Measurements from ENCODE around the gene PARL.

The PARL gene

DNA sequence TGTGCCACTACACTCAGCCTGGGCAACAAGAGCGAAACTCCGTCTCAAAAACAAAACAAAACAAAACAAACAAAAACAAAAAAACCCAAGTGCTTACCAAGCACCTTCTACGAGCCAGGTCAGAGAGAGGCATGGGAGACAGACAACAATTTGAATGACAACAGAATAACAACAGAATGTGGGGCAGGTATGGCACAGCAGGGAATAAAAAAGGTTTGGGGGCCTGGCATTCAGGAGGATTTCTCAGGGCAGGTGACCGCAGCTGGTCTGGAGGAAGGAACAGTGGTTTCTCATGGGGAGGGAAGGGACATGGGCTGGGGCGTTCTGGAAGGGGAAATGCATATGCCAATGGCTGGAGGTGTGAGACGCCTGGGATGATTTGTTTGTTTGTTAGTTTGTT, 22.5 kb upstream of the PARL start:
- no peak overlapping the region for H3K4me3 ChIP-seq (ENCODE audit: control insufficient read depth, low read depth, low read length)
- no peak for DNase-seq (ENCODE audit: low read depth)
- TF ChIP-seq, protein P1, sequence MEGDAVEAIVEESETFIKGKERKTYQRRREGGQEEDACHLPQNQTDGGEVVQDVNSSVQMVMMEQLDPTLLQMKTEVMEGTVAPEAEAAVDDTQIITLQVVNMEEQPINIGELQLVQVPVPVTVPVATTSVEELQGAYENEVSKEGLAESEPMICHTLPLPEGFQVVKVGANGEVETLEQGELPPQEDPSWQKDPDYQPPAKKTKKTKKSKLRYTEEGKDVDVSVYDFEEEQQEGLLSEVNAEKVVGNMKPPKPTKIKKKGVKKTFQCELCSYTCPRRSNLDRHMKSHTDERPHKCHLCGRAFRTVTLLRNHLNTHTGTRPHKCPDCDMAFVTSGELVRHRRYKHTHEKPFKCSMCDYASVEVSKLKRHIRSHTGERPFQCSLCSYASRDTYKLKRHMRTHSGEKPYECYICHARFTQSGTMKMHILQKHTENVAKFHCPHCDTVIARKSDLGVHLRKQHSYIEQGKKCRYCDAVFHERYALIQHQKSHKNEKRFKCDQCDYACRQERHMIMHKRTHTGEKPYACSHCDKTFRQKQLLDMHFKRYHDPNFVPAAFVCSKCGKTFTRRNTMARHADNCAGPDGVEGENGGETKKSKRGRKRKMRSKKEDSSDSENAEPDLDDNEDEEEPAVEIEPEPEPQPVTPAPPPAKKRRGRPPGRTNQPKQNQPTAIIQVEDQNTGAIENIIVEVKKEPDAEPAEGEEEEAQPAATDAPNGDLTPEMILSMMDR (conservative IDR thresholded peaks at IDR 0.05; ENCODE audit: control insufficient read depth, insufficient read depth, low read depth, low read length) = no peak

DNA sequence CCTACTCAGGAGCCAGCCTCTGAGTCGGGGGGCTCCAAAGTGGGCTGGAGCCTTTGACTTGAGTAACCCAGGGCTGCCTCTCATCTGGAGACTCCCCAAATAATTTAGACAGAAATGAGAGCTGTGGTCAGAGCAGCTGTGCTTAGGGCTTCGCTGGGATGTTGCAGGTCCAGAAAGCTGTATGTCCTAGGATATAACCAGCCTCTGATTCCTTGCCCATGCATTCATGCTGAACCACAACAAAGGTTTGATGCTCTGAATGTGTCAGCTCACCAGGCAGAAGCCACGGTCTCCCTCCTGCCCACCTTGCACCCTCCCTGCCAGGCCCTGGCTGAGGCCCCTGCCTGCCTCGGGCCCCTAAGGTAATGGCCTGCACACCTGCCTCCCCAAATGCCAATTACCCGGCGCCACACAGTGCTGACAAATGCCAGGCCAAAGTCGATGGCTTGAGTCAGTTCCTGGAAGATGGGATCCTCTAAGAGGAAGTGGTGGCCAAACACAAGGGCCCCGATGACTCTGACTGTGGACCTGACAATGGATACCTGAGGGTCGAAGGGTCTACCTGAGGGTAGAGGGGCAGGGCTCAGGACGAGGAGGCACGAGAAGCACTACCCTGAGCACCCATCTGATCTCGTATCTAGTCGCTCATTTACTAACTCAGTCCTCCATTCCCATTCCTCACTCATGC, 21.7 kb upstream of the PARL start:
- no peak for DNase-seq (ENCODE audit: low read depth)
- no peak overlapping the region for H3K4me3 ChIP-seq (ENCODE audit: control insufficient read depth, low read depth, low read length)
- TF ChIP-seq, protein P1 (conservative IDR thresholded peaks at IDR 0.05; ENCODE audit: control insufficient read depth, insufficient read depth, low read depth, low read length) = no peak

DNA sequence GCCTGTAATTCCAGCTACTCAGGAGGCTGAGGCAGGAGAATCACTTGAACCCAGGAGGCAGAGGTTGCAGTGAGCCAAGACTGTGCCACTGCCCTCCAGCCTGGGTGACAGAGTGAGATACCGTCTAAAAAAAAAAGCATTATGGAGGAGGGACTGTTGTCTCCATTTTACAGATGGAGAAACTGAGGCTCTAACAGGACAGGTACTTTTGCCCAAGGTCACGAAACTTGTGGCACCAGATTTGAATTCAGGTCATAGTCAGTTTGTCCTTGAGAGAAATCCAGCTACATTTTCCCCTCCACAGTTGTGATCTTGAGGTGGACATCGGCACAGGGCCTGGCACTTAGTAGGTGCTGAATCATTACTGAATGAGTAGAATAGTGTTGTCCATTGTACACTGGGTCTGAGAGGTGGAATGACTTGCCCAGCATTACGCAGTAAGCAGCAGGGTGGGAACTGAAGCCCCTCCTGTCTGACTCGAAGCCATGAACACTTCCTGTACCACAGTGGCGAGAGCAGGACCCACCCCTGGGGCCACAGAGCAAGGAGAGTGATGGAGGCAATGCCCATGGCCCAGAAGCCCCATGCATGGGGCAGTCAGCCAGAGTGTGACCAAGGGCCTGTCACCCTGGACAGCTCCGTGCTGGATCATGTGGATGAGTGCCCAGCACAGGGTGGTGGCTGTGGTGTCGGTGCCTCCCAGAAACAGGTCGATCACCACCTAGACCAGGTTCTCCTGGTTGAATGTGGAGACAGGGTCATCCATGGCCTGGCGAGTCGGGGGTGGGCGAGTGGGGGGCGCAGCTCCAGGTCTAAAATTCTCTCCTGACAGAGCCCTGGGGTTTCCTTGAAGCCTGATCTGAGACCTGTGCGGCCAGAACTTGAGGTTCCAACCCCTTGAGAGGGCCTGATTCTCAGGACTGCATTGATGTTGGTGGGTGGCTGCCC, 20.4 kb upstream of the PARL start:
- no peak for DNase-seq (ENCODE audit: low read depth)
- TF ChIP-seq, protein P1 (conservative IDR thresholded peaks at IDR 0.05; ENCODE audit: control insufficient read depth, insufficient read depth, low read depth, low read length) = no peak
- no peak overlapping the region for H3K4me3 ChIP-seq (ENCODE audit: control insufficient read depth, low read depth, low read length)

DNA sequence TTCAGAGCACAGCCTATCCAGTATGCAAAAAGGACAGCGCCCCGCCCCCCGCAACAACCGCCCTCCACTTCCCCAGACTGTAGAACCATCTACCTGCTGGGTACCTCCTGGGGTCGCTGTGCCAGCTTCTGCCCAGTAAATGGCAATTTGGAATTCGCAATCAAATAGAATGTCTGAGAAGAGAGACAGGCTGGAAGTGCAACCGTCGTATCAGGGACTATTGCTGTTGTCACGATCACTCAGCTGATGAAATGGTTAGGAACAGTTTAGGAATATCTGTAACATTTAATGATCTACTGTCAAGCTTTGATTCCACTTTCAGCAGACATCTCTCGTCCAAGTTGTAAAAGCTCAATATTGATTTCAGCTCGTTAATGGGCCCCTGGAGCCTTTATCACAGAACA, 13.3 kb upstream of the PARL start:
- H3K4me3 ChIP-seq (ENCODE audit: control insufficient read depth, low read depth, low read length) = no peak overlapping the region
- DNase-seq (ENCODE audit: low read depth) = no peak

DNA sequence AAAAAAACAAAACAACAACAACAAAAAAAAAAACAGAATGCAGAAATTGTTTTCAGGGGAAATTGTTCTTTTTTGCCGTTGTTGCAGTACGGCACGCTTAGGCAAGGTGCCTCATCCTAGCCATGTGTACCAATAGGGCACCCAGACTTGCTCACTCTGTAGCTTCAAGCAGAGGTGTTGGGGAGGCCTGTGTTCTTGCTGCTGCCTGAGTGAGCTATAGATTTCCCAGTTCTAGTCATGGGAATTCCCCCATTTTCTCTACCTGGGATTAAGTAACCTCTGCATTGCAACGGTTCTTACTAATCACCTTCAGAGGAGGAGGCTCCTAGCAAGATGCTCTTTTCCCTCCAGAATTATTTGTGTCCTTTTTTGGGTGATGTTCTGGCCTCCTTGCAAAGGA, 12.9 kb upstream of the PARL start:
- TF ChIP-seq, protein P1 (conservative IDR thresholded peaks at IDR 0.05; ENCODE audit: control insufficient read depth, insufficient read depth, low read depth, low read length) = no peak
- no peak overlapping the region for H3K4me3 ChIP-seq (ENCODE audit: control insufficient read depth, low read depth, low read length)
- DNase-seq (ENCODE audit: low read depth) = no peak

More for the DNA sequence above, 13.3 kb upstream of the PARL start:
- TF ChIP-seq, protein P1 (conservative IDR thresholded peaks at IDR 0.05; ENCODE audit: control insufficient read depth, insufficient read depth, low read depth, low read length) = no peak

DNA sequence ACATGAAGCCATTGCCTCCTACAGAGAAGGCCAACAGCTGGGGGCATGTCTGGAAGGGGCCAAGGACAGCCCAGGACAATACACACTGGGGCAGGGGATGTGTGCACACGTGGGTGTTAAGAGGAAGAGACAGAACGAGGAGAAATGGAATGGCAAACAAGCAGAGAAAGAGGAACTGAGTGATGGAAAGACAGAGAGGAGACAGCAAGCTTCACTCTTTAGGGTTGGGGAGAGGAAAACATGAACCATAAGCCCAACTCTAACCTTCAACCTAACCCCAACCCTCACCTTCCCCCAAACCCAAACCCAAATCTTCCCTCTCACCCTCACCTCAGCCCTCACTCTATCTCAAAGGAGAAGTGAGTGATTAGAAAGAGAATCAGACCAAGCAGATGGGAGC, 11.9 kb upstream of the PARL start:
- TF ChIP-seq, protein P1 (conservative IDR thresholded peaks at IDR 0.05; ENCODE audit: control insufficient read depth, insufficient read depth, low read depth, low read length) = no peak
- no peak for DNase-seq (ENCODE audit: low read depth)
- no peak overlapping the region for H3K4me3 ChIP-seq (ENCODE audit: control insufficient read depth, low read depth, low read length)
